GM19463 (cell line): ENCODE data around the gene SF3B1.
"Not testable (repeated sequence)": the region's sequence is repeated elsewhere in the genome, so short reads cannot be mapped to it uniquely, and the experiment has no call there.

Source experiments
- ATAC-seq: cut with Tn5 transposase; IDR thresholded peaks from one replicate; pipeline ENCODE4 v1.9.1; 2021; ENCODE audit warnings: mild to moderate bottlenecking, moderate library complexity; ENCODE audit not compliant: unreplicated experiment

The SF3B1 gene

GRCh38 chr2:197434541-197435513, at the start of gene SF3B1:
TSS of gene SF3B1 (minus strand) at chr2:197435028. CDS start at chr2:197434999, 29 bp downstream.
- ATAC-seq, result peak; percentile 93

- not testable (repeated sequence) for ATAC-seq
These were observed 49.4 kb upstream of the SF3B1 start for GRCh38 chr2:197484248-197484647.

GRCh38 chr2:197480165-197481036, 45.6 kb upstream of the SF3B1 start:
- ATAC-seq, result no peak

GRCh38 chr2:197477797-197478196, 43.0 kb upstream of the SF3B1 start:
- no peak for ATAC-seq

GRCh38 chr2:197472166-197472565, 37.3 kb upstream of the SF3B1 start:
- no peak for ATAC-seq

GRCh38 chr2:197464175-197464574, 29.3 kb upstream of the SF3B1 start:
- no peak for ATAC-seq

GRCh38 chr2:197461057-197461456, 26.2 kb upstream of the SF3B1 start:
- no peak for ATAC-seq

GRCh38 chr2:197460649-197461048, 25.8 kb upstream of the SF3B1 start:
- no peak for ATAC-seq

GRCh38 chr2:197455428-197455827, 20.6 kb upstream of the SF3B1 start:
- ATAC-seq, result no peak

- ATAC-seq, result no peak
These were observed 20.1 kb upstream of the SF3B1 start for GRCh38 chr2:197454923-197455322.

- ATAC-seq, result peak; percentile 17
These were observed 19.1 kb upstream of the SF3B1 start for GRCh38 chr2:197453914-197454398.

- peak; percentile 91 for ATAC-seq
These were observed 18.5 kb upstream of the SF3B1 start, which contains the start of gene COQ10B for GRCh38 chr2:197453123-197453913. TSS of gene COQ10B (plus strand) at chr2:197453552. CDS start at chr2:197453561, 9 bp downstream.

GRCh38 chr2:197452754-197453122, 17.9 kb upstream of the SF3B1 start:
- ATAC-seq, result no peak

- not testable (repeated sequence) for ATAC-seq
These were observed 16.1 kb upstream of the SF3B1 start for GRCh38 chr2:197450935-197451358.

GRCh38 chr2:197450465-197450864, 15.6 kb upstream of the SF3B1 start:
- no peak for ATAC-seq

GRCh38 chr2:197446844-197447243, 12.0 kb upstream of the SF3B1 start:
- no peak for ATAC-seq

GRCh38 chr2:197445746-197446145, 10.9 kb upstream of the SF3B1 start:
- ATAC-seq, result no peak

- no peak for ATAC-seq
These were observed 8.0 kb upstream of the SF3B1 start for GRCh38 chr2:197442857-197443256.

GRCh38 chr2:197437380-197437779, 2.6 kb upstream of the SF3B1 start:
- ATAC-seq, result no peak
